Measurements from ENCODE around the gene TCEAL8. TPM values are rescaled to one million over a fixed set of nuclear protein-coding genes. Genes with fewer than 3 reads are reported as not detected.

TCEAL8 gene
- 62.8 and 72.3 TPM in 2 replicates for total RNA-seq

GRCh38 chrX:103254921-103255493, at the start of gene TCEAL8:
Gene TCEAL8, minus strand, starts transcription at chrX:103255155. Its CDS starts 1,176 bp downstream, at chrX:103253979.

GRCh38 chrX:103276581-103277002, 21.6 kb upstream of the TCEAL8 start, which contains the start of gene TCEAL5:
Gene TCEAL5, minus strand, starts transcription at chrX:103276750. Its CDS starts 2,187 bp downstream, at chrX:103274563.

GRCh38 chrX:103214870-103215424, 40.0 kb downstream of the TCEAL8 start, which contains the start of gene BEX4:
Gene BEX4, plus strand, starts transcription at chrX:103215108. Its CDS starts 1,046 bp downstream, at chrX:103216154.

Other genes with a start within 250 kb of the TCEAL8 start
- gene BEX1, start 191.0 kb downstream of the TCEAL8 start, total RNA-seq = 0.25 and 1.00 TPM in 2 replicates
- gene NXF3, start 162.0 kb downstream of the TCEAL8 start, total RNA-seq = not detected in 2 replicates
- 13.7 TPM in 2 replicates for gene BEX4, start 40.0 kb downstream of the TCEAL8 start, total RNA-seq
- gene TCEAL5, start 21.6 kb upstream of the TCEAL8 start, total RNA-seq = not detected in 2 replicates
- 0.73 and 1.7 TPM in 2 replicates for gene BEX2, start 55.8 kb upstream of the TCEAL8 start, total RNA-seq
- 1.2 and 5.3 TPM in 2 replicates for gene TCEAL7, start 75.1 kb upstream of the TCEAL8 start, total RNA-seq
- gene TCEAL9, start 101.4 kb upstream of the TCEAL8 start, total RNA-seq = 93.7 and 102 TPM in 2 replicates
- gene BEX3, start 121.4 kb upstream of the TCEAL8 start, total RNA-seq = 191 and 218 TPM in 2 replicates

All from mammary microvascular endothelial cell (primary cell).